ENCODE results near the gene GP5.

GP5 gene

GRCh38 chr3:194396859-194397756 lies 2.0 kb downstream of the GP5 start:
- DNase-seq = no peak

- no peak for DNase-seq
Measured at GRCh38 chr3:194396539-194396858, 2.6 kb downstream of the GP5 start.

- no peak for DNase-seq
Measured at GRCh38 chr3:194395778-194396538, 3.1 kb downstream of the GP5 start.

- DNase-seq = peak; percentile 85
Measured at GRCh38 chr3:194395212-194395611, 3.9 kb downstream of the GP5 start.

- no peak for DNase-seq
Measured at GRCh38 chr3:194392576-194392975, 6.5 kb downstream of the GP5 start.

GRCh38 chr3:194390835-194391234 lies 8.2 kb downstream of the GP5 start:
- DNase-seq = no peak

- no peak for DNase-seq
Measured at GRCh38 chr3:194389269-194389668, 9.8 kb downstream of the GP5 start.

- DNase-seq = no peak
Measured at GRCh38 chr3:194387926-194388418, 11.1 kb downstream of the GP5 start.

- DNase-seq = no peak
Measured at GRCh38 chr3:194387276-194387675, 11.8 kb downstream of the GP5 start.

GRCh38 chr3:194386648-194387047 lies 12.4 kb downstream of the GP5 start:
- no peak for DNase-seq

- DNase-seq = no peak
Measured at GRCh38 chr3:194386066-194386465, 13.0 kb downstream of the GP5 start.

- DNase-seq = no peak
Measured at GRCh38 chr3:194384569-194385001, 14.5 kb downstream of the GP5 start.

- no peak for DNase-seq
Measured at GRCh38 chr3:194384156-194384555, 14.9 kb downstream of the GP5 start.

- no peak for DNase-seq
Measured at GRCh38 chr3:194383276-194383940, 15.7 kb downstream of the GP5 start.

- DNase-seq = no peak
Measured at GRCh38 chr3:194382892-194383223, 16.2 kb downstream of the GP5 start.

GRCh38 chr3:194382196-194382891 lies 16.7 kb downstream of the GP5 start:
- no peak for DNase-seq

GRCh38 chr3:194381460-194381875 lies 17.6 kb downstream of the GP5 start:
- no peak for DNase-seq

GRCh38 chr3:194380326-194380725 lies 18.7 kb downstream of the GP5 start:
- DNase-seq = no peak

- DNase-seq = peak; percentile 65
Measured at GRCh38 chr3:194379651-194380050, 19.4 kb downstream of the GP5 start.

GRCh38 chr3:194379231-194379630 lies 19.8 kb downstream of the GP5 start:
- no peak for DNase-seq

GRCh38 chr3:194377708-194378107 lies 21.4 kb downstream of the GP5 start:
- DNase-seq = no peak

GRCh38 chr3:194376241-194376560 lies 22.9 kb downstream of the GP5 start:
- DNase-seq = no peak
